GM12878 (cell line): ENCODE data around the gene SLC47A2. TPM values are rescaled to one million over a fixed set of nuclear protein-coding genes. Genes with fewer than 3 reads are reported as not detected.

Experiments
- CBFB ChIP-seq: IDR thresholded peaks from 2 replicates; pipeline ENCODE4 v1.6.1; 2016; ENCODE audit warnings: antibody characterized with exemption, low read depth
- CBX3 ChIP-seq: fragments of 200-600 bp; sonication (generic); IDR thresholded peaks from 2 replicates; pipeline ENCODE4 v1.6.1; 2016; ENCODE audit warnings: low read depth, borderline replicate concordance
- CHD1 ChIP-seq: IDR thresholded peaks from 2 replicates; pipeline ENCODE4 v1.6.1; 2012; ENCODE audit warnings: low read depth, low read length, improper control_type of control experiment
- CHD4 ChIP-seq: fragments of 200-600 bp; sonication (generic); IDR thresholded peaks from 2 replicates; pipeline ENCODE4 v1.6.1; 2016; ENCODE audit warnings: mild to moderate bottlenecking
- CREB1 ChIP-seq: IDR thresholded peaks from 2 replicates; pipeline ENCODE4 v1.6.1; 2012; ENCODE audit warnings: low read depth, mild to moderate bottlenecking, inconsistent platforms
- GABPA ChIP-seq: IDR thresholded peaks from 2 replicates; pipeline ENCODE4 v1.6.1; 2014; ENCODE audit warnings: antibody characterized with exemption, low read depth, mild to moderate bottlenecking, inconsistent platforms
- HDGF ChIP-seq: fragments of 450-650 bp; IDR thresholded peaks from 2 replicates; pipeline ENCODE4 v1.6.1; 2016; ENCODE audit warnings: antibody characterized with exemption
- NR2C1 ChIP-seq: fragments of 450-650 bp; IDR thresholded peaks from 2 replicates; pipeline ENCODE4 v1.6.1; 2017; ENCODE audit warnings: antibody characterized with exemption, mild to moderate bottlenecking, moderate library complexity
- NR2C2 ChIP-seq: IDR thresholded peaks from 2 replicates; pipeline ENCODE4 v1.6.1; 2011; ENCODE audit warnings: borderline replicate concordance, low read depth; ENCODE audit not compliant: control insufficient read depth, insufficient read length
- POLR2A ChIP-seq: IDR thresholded peaks from 2 replicates; pipeline ENCODE4 v1.6.1; 2011; ENCODE audit warnings: low read depth, mild to moderate bottlenecking, low read length
- RUNX3 ChIP-seq: IDR thresholded peaks from 2 replicates; pipeline ENCODE4 v1.6.1; 2012; ENCODE audit warnings: low read length, inconsistent platforms
- SUZ12 ChIP-seq: fragments of 200-600 bp; sonication (generic); IDR thresholded peaks from one replicate; pipeline ENCODE4 v1.6.1; 2018; ENCODE audit warnings: antibody characterized with exemption, mild to moderate bottlenecking; ENCODE audit not compliant: unreplicated experiment
- YBX1 ChIP-seq: fragments of 450-650 bp; IDR thresholded peaks from 2 replicates; pipeline ENCODE4 v1.6.1; 2016; ENCODE audit warnings: antibody characterized with exemption
- polyA plus RNA-seq, 11 experiments: library from polyadenylated mRNA; depleted of rRNA in 4 of 11; unstranded in 6 of 11; stranded (reverse) in 5 of 11; fragments of >200 nt; fragmentation: Nextera tagmentation in 4 of 11; fragmentation: Illumina TruSeq in 1 of 11; extraction: Ambion mirVana in 4 of 11; extraction: Trizol in 1 of 11; gene quantifications; 1 replicate in 1 of 11; 2 replicates in 10 of 11; pipeline versions ENCODE4 v1.2.1 to v1.2.3, GENCODE V29; 2011 to 2016; ENCODE audit warnings: inconsistent platforms in 2 of 11, missing spikeins in 2 of 11, low read depth in 1 of 11
- total RNA-seq, 4 experiments: library from RNA; depleted of rRNA in 3 of 4; stranded (reverse); fragments of >200 nt in 3 of 4; fragmentation: Illumina TruSeq in 1 of 4; extraction: Trizol in 1 of 4; gene quantifications; 2 replicates each; pipeline versions ENCODE4 v1.2.1 to v1.2.3, GENCODE V29; 2013 to 2021
- TF ChIP-seq, protein P1 (sequence below): fragments of 450-650 bp; IDR thresholded peaks from 2 replicates; pipeline ENCODE4 v1.6.1; 2016; ENCODE audit warnings: mild to moderate bottlenecking
- TF ChIP-seq, protein P2 (sequence below): IDR thresholded peaks from 2 replicates; pipeline ENCODE4 v1.6.1; 2011; ENCODE audit warnings: mild to moderate bottlenecking, low read depth, low read length, moderate library complexity; ENCODE audit not compliant: insufficient replicate concordance
- TF ChIP-seq, protein P3 (sequence below), 3 experiments: IDR thresholded peaks in 2 of 3; conservative IDR thresholded peaks in 1 of 3; 2 replicates each; pipeline ENCODE4 v1.5.1; 2011; ENCODE audit warnings: low read depth in 3 of 3, low read length in 3 of 3, mild to moderate bottlenecking in 3 of 3, control low read depth in 2 of 3, moderate library complexity in 2 of 3, inconsistent platforms in 1 of 3, mixed read lengths in 1 of 3; ENCODE audit not compliant: control insufficient read depth in 2 of 3, insufficient read depth in 1 of 3; ENCODE audit errors: extremely low read depth in 1 of 3
- TF ChIP-seq, protein P4 (sequence below): fragments of 450-650 bp; IDR thresholded peaks from 2 replicates; pipeline ENCODE4 v1.6.1; 2014; ENCODE audit warnings: mild to moderate bottlenecking
- TF ChIP-seq, protein P5 (sequence below): IDR thresholded peaks from 2 replicates; pipeline ENCODE4 v1.6.1; 2011; ENCODE audit warnings: borderline replicate concordance, low read depth, mild to moderate bottlenecking, moderate library complexity, mixed read lengths, low read length; ENCODE audit not compliant: insufficient read depth; ENCODE audit errors: extremely low read length
- TF ChIP-seq, protein P6 (sequence below): fragments of 450-650 bp; IDR thresholded peaks from 2 replicates; pipeline ENCODE4 v1.6.1; 2017; ENCODE audit warnings: mild to moderate bottlenecking, low read depth, inconsistent platforms; ENCODE audit not compliant: poor library complexity, severe bottlenecking

SLC47A2 gene
- total and polyA plus RNA-seq, 10 of the 15 experiments (the other 5 are each of a cell fraction or from before 2014, with no cell fraction given), result not detected

DNA sequence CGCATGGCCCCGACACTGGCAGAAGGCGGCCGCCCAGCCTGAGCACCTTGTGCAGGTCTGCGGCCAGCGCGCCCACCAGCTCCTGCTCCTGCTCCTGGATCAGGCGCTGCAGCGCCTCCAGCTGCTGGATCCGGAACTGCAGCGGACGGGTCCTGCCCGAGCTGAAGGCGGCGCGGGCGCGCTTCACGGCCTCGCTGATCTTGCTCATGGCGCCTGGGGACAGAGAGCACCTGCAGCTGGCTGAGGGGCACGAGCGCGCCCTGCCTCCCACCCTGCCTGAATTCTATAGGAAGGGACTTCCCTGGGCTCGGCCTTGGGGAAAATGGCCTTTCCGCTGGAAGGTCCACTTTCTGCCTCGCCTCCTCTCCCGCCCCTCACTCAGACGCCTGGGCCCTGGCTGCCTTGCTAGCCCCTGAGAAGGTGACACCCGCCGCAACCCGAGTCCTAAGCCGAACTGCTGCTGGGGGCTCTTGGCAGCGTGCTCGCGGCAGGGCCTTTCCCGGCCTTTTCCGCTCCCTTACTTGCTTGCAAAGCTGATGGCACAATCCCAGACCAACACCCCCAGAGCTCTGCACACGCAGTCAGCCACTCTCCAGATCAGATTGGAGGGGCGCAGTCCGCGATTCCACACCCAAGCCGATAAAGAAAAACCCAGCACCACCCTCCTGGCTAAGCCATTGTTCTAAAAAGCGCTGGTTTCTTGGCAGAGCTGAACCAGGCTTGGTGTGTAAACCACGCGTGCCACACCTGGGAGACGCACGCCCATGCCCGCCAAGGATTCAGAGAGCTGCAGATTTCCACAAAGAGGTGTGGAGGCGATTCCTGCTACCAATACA, 28.8 kb upstream of the SLC47A2 start (continued):
- TF ChIP-seq GABPA (no peak), CHD1 (no peak), POLR2A (peak; percentile 68), CREB1 (no peak), NR2C2 (no peak), CHD4 (no peak), CBFB (no peak), YBX1 (no peak), NR2C1 (no peak), RUNX3 (no peak), CBX3 (no peak), HDGF (no peak), SUZ12 (no peak)
- TF ChIP-seq, protein P1, sequence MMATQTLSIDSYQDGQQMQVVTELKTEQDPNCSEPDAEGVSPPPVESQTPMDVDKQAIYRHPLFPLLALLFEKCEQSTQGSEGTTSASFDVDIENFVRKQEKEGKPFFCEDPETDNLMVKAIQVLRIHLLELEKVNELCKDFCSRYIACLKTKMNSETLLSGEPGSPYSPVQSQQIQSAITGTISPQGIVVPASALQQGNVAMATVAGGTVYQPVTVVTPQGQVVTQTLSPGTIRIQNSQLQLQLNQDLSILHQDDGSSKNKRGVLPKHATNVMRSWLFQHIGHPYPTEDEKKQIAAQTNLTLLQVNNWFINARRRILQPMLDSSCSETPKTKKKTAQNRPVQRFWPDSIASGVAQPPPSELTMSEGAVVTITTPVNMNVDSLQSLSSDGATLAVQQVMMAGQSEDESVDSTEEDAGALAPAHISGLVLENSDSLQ, result no peak
- TF ChIP-seq, protein P2, sequence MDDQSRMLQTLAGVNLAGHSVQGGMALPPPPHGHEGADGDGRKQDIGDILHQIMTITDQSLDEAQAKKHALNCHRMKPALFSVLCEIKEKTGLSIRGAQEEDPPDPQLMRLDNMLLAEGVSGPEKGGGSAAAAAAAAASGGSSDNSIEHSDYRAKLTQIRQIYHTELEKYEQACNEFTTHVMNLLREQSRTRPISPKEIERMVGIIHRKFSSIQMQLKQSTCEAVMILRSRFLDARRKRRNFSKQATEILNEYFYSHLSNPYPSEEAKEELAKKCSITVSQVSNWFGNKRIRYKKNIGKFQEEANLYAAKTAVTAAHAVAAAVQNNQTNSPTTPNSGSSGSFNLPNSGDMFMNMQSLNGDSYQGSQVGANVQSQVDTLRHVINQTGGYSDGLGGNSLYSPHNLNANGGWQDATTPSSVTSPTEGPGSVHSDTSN, result no peak
- TF ChIP-seq, protein P3, sequence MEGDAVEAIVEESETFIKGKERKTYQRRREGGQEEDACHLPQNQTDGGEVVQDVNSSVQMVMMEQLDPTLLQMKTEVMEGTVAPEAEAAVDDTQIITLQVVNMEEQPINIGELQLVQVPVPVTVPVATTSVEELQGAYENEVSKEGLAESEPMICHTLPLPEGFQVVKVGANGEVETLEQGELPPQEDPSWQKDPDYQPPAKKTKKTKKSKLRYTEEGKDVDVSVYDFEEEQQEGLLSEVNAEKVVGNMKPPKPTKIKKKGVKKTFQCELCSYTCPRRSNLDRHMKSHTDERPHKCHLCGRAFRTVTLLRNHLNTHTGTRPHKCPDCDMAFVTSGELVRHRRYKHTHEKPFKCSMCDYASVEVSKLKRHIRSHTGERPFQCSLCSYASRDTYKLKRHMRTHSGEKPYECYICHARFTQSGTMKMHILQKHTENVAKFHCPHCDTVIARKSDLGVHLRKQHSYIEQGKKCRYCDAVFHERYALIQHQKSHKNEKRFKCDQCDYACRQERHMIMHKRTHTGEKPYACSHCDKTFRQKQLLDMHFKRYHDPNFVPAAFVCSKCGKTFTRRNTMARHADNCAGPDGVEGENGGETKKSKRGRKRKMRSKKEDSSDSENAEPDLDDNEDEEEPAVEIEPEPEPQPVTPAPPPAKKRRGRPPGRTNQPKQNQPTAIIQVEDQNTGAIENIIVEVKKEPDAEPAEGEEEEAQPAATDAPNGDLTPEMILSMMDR (IDR thresholded peaks at IDR 0.05 in 2 of 3, conservative IDR thresholded peaks at IDR 0.05 in 1 of 3; ENCODE audit: control insufficient read depth in 2 of 3, extremely low read depth in 1 of 3, insufficient read depth in 1 of 3, low read depth in 3 of 3, low read length in 3 of 3), result peak; percentile 73 to 97 (median 82)
- TF ChIP-seq, protein P4, sequence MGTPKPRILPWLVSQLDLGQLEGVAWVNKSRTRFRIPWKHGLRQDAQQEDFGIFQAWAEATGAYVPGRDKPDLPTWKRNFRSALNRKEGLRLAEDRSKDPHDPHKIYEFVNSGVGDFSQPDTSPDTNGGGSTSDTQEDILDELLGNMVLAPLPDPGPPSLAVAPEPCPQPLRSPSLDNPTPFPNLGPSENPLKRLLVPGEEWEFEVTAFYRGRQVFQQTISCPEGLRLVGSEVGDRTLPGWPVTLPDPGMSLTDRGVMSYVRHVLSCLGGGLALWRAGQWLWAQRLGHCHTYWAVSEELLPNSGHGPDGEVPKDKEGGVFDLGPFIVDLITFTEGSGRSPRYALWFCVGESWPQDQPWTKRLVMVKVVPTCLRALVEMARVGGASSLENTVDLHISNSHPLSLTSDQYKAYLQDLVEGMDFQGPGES, result no peak
- TF ChIP-seq, protein P5, sequence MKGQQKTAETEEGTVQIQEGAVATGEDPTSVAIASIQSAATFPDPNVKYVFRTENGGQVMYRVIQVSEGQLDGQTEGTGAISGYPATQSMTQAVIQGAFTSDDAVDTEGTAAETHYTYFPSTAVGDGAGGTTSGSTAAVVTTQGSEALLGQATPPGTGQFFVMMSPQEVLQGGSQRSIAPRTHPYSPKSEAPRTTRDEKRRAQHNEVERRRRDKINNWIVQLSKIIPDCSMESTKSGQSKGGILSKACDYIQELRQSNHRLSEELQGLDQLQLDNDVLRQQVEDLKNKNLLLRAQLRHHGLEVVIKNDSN, result no peak
- TF ChIP-seq, protein P6, sequence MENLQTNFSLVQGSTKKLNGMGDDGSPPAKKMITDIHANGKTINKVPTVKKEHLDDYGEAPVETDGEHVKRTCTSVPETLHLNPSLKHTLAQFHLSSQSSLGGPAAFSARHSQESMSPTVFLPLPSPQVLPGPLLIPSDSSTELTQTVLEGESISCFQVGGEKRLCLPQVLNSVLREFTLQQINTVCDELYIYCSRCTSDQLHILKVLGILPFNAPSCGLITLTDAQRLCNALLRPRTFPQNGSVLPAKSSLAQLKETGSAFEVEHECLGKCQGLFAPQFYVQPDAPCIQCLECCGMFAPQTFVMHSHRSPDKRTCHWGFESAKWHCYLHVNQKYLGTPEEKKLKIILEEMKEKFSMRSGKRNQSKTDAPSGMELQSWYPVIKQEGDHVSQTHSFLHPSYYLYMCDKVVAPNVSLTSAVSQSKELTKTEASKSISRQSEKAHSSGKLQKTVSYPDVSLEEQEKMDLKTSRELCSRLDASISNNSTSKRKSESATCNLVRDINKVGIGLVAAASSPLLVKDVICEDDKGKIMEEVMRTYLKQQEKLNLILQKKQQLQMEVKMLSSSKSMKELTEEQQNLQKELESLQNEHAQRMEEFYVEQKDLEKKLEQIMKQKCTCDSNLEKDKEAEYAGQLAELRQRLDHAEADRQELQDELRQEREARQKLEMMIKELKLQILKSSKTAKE, result no peak
